ENCODE results near the gene ATAD1.
A peak's percentile ranks its signal among the peaks of the same experiment; 100 is the strongest.
"Not testable (repeated sequence)": the region's sequence is repeated elsewhere in the genome, so short reads cannot be mapped to it uniquely, and the experiment has no call there.

ATAD1 gene

GRCh38 chr10:87863053-87863943 is 45.3 kb upstream of the ATAD1 start, which contains the start of the genes KLLN and PTEN:
Gene KLLN, minus strand, starts transcription at chr10:87863533. Its CDS starts 1,046 bp downstream, at chr10:87862487.
Gene PTEN, plus strand, starts transcription at chr10:87863625. Its CDS starts 845 bp downstream, at chr10:87864470.
- TF ChIP-seq CTCF (IDR thresholded peaks at IDR 0.05; ENCODE audit: low read depth, low read length): no peak
- in situ Hi-C loops (cut with HindIII; ENCODE audit: low sequenced_read_pairs): no loop called here
- peak; percentile 94 for DNase-seq (ENCODE audit: low read depth, low spot score)
- peak within 1 kb of the TSS; percentile 85 for H3K4me3 ChIP-seq (ENCODE audit: low read depth, low read length)

GRCh38 chr10:87862679-87863052 is 44.6 kb upstream of the ATAD1 start:
- H3K4me3 ChIP-seq (ENCODE audit: low read depth, low read length): peak overlapping the region; percentile 85
- no peak for DNase-seq (ENCODE audit: low read depth, low spot score)
- in situ Hi-C loops (cut with HindIII; ENCODE audit: low sequenced_read_pairs): no loop called here
- no peak for TF ChIP-seq CTCF (IDR thresholded peaks at IDR 0.05; ENCODE audit: low read depth, low read length)

GRCh38 chr10:87861953-87862678 is 44.1 kb upstream of the ATAD1 start:
- H3K4me3 ChIP-seq (ENCODE audit: low read depth, low read length): peak overlapping the region; percentile 85
- in situ Hi-C loops (cut with HindIII; ENCODE audit: low sequenced_read_pairs): no loop called here
- no peak for TF ChIP-seq CTCF (IDR thresholded peaks at IDR 0.05; ENCODE audit: low read depth, low read length)
- peak; percentile 98 for DNase-seq (ENCODE audit: low read depth, low spot score)

- peak; percentile 21 for TF ChIP-seq CTCF (IDR thresholded peaks at IDR 0.05; ENCODE audit: low read depth, low read length)
- peak; percentile 67 for DNase-seq (ENCODE audit: low read depth, low spot score)
- H3K4me3 ChIP-seq (ENCODE audit: low read depth, low read length): peak overlapping the region; percentile 85
- in situ Hi-C loops (cut with HindIII; ENCODE audit: low sequenced_read_pairs): no loop called here
Observed at GRCh38 chr10:87861566-87861952, 43.5 kb upstream of the ATAD1 start.

GRCh38 chr10:87860816-87861403 is 42.9 kb upstream of the ATAD1 start:
- in situ Hi-C loops (cut with HindIII; ENCODE audit: low sequenced_read_pairs): no loop called here
- no peak for TF ChIP-seq CTCF (IDR thresholded peaks at IDR 0.05; ENCODE audit: low read depth, low read length)
- no peak for DNase-seq (ENCODE audit: low read depth, low spot score)
- no peak overlapping the region for H3K4me3 ChIP-seq (ENCODE audit: low read depth, low read length)

GRCh38 chr10:87860156-87860795 is 42.2 kb upstream of the ATAD1 start:
- DNase-seq (ENCODE audit: low read depth, low spot score): peak; percentile 81
- in situ Hi-C loops (cut with HindIII; ENCODE audit: low sequenced_read_pairs): no loop called here
- TF ChIP-seq CTCF (IDR thresholded peaks at IDR 0.05; ENCODE audit: low read depth, low read length): peak; percentile 54
- no peak overlapping the region for H3K4me3 ChIP-seq (ENCODE audit: low read depth, low read length)

GRCh38 chr10:87855665-87856064 is 37.6 kb upstream of the ATAD1 start:
- in situ Hi-C loops (cut with HindIII; ENCODE audit: low sequenced_read_pairs); DNase-seq (ENCODE audit: low read depth, low spot score); H3K4me3 ChIP-seq (ENCODE audit: low read depth, low read length): not testable (repeated sequence)

GRCh38 chr10:87855247-87855646 is 37.2 kb upstream of the ATAD1 start:
- in situ Hi-C loops (cut with HindIII; ENCODE audit: low sequenced_read_pairs); H3K4me3 ChIP-seq (ENCODE audit: low read depth, low read length); DNase-seq (ENCODE audit: low read depth, low spot score): not testable (repeated sequence)

All from astrocyte of the spinal cord (primary cell).